Islet precursor cell (in vitro differentiated cells): ENCODE measurements around the gene ANKRD49.

ENCODE experiments used
- DNase-seq: peaks from one replicate; pipeline ENCODE4 v3.0.0-alpha.2; 2018

ANKRD49 gene

GRCh38 chr11:94545264-94546161, 51.7 kb downstream of the ANKRD49 start:
- DNase-seq: peak; percentile 70

GRCh38 chr11:94546162-94546470, 52.3 kb downstream of the ANKRD49 start:
- no peak for DNase-seq

- DNase-seq: no peak
Observed at GRCh38 chr11:94546886-94547285, 53.1 kb downstream of the ANKRD49 start.

GRCh38 chr11:94549146-94549545, 55.4 kb downstream of the ANKRD49 start:
- no peak for DNase-seq
